HEK293T (cell line): ENCODE results near the gene PEAK3.

Experiments used
- BHLHE40 ChIP-seq: fragments of 450-650 bp; IDR thresholded peaks from 2 replicates; pipeline ENCODE4 v1.6.1; 2016; ENCODE audit warnings: mild to moderate bottlenecking, moderate library complexity, borderline replicate concordance
- ELF4 ChIP-seq: fragments of 450-650 bp; IDR thresholded peaks from 2 replicates; pipeline ENCODE4 v1.6.1; 2017; ENCODE audit warnings: antibody characterized with exemption
- FOXA1 ChIP-seq: fragments of 450-650 bp; IDR thresholded peaks from 2 replicates; pipeline ENCODE4 v1.6.1; 2016; ENCODE audit warnings: mild to moderate bottlenecking
- FOXK2 ChIP-seq: fragments of 450-650 bp; IDR thresholded peaks from 2 replicates; pipeline ENCODE4 v1.6.1; 2016; ENCODE audit warnings: mild to moderate bottlenecking
- FOXM1 ChIP-seq: fragments of 450-650 bp; IDR thresholded peaks from 2 replicates; pipeline ENCODE4 v1.6.1; 2017; ENCODE audit warnings: mild to moderate bottlenecking, borderline replicate concordance
- L3MBTL2 ChIP-seq: fragments of 450-650 bp; conservative IDR thresholded peaks from 2 replicates; pipeline ENCODE4 v1.6.1; 2016; ENCODE audit warnings: mild to moderate bottlenecking
- LEF1 ChIP-seq: fragments of 450-650 bp; IDR thresholded peaks from 2 replicates; pipeline ENCODE4 v1.6.1; 2017; ENCODE audit warnings: mild to moderate bottlenecking, borderline replicate concordance
- NFRKB ChIP-seq: fragments of 450-650 bp; IDR thresholded peaks from 2 replicates; pipeline ENCODE4 v1.6.1; 2016; ENCODE audit warnings: mild to moderate bottlenecking, moderate library complexity
- PKNOX1 ChIP-seq: fragments of 450-650 bp; IDR thresholded peaks from 2 replicates; pipeline ENCODE4 v1.6.1; 2016
- SP1 ChIP-seq: fragments of 450-650 bp; IDR thresholded peaks from 2 replicates; pipeline ENCODE4 v1.6.1; 2017
- SUZ12 ChIP-seq: fragments of 450-650 bp; IDR thresholded peaks from 2 replicates; pipeline ENCODE4 v1.6.1; 2016; ENCODE audit warnings: mild to moderate bottlenecking
- TARDBP ChIP-seq: fragments of 450-650 bp; IDR thresholded peaks from 2 replicates; pipeline ENCODE4 v1.6.1; 2016
- ZNF384 ChIP-seq: fragments of 450-650 bp; IDR thresholded peaks from 2 replicates; pipeline ENCODE4 v1.6.1; 2016

GRCh38 chr19:2302319-2303210, 20.6 kb upstream of the PEAK3 start:
- TF ChIP-seq FOXK2 (no peak), SUZ12 (no peak), BHLHE40 (no peak), FOXM1 (no peak), NFRKB (no peak), SP1 (no peak), ELF4 (no peak), TARDBP (no peak), LEF1 (no peak), ZNF384 (no peak), FOXA1 (no peak), PKNOX1 (no peak), L3MBTL2 (no peak)
